Keratinocyte (primary cell): ENCODE measurements around the gene SPAG16.

ENCODE experiments used
- EZH2 ChIP-seq: IDR thresholded peaks from one replicate; pipeline ENCODE4 v1.6.1; 2012; ENCODE audit warnings: inconsistent platforms, mild to moderate bottlenecking, low read length, moderate library complexity
- TF ChIP-seq, protein P1 (sequence below), 3 experiments: IDR thresholded peaks in 1 of 3; conservative IDR thresholded peaks in 1 of 3; optimal IDR thresholded peaks in 1 of 3; 2 replicates in 2 of 3; 3 replicates in 1 of 3; pipeline versions ENCODE3 to v1.5.1; 2011; ENCODE audit warnings: low read length in 3 of 3, mild to moderate bottlenecking in 3 of 3, moderate library complexity in 2 of 3, control low read depth in 1 of 3, inconsistent platforms in 1 of 3; ENCODE audit not compliant: insufficient read depth in 2 of 3; ENCODE audit errors: extremely low read depth in 1 of 3

DNA sequence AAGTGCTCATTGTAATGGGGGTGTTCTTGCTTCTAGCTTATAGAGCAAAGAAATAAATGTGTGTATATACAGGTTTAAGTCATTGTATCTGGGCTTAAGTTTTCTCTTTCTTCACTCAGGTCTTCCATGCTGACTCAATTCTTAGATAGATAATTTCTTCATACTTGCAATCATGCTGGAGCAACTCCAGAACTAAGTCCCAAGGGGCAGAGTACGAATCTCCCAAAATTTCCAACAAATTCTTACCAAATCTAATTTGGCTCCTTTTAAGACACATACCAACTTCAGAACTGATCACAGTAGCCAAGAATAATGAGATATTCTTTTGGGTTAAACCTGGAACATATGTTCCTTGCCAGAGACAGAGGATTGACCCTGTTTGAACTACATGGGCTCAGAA lies 4.3 kb upstream of the SPAG16 start:
- TF ChIP-seq, protein P1, sequence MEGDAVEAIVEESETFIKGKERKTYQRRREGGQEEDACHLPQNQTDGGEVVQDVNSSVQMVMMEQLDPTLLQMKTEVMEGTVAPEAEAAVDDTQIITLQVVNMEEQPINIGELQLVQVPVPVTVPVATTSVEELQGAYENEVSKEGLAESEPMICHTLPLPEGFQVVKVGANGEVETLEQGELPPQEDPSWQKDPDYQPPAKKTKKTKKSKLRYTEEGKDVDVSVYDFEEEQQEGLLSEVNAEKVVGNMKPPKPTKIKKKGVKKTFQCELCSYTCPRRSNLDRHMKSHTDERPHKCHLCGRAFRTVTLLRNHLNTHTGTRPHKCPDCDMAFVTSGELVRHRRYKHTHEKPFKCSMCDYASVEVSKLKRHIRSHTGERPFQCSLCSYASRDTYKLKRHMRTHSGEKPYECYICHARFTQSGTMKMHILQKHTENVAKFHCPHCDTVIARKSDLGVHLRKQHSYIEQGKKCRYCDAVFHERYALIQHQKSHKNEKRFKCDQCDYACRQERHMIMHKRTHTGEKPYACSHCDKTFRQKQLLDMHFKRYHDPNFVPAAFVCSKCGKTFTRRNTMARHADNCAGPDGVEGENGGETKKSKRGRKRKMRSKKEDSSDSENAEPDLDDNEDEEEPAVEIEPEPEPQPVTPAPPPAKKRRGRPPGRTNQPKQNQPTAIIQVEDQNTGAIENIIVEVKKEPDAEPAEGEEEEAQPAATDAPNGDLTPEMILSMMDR (optimal IDR thresholded peaks at IDR 0.05 in 1 of 3, IDR thresholded peaks at IDR 0.05 in 1 of 3, conservative IDR thresholded peaks at IDR 0.05 in 1 of 3; ENCODE audit: extremely low read depth in 1 of 3, insufficient read depth in 2 of 3, low read length in 3 of 3) = no peak
- TF ChIP-seq EZH2 = no peak
